Activated naive CD4-positive, alpha-beta T cell treated with Interleukin-2 at 50 U/mL for 16 hours (primary cell): ENCODE data around the gene FMO1.
"Not testable (repeated sequence)": the region's sequence is repeated elsewhere in the genome, so short reads cannot be mapped to it uniquely, and the experiment has no call there.

Experiments
- DNase-seq: peaks from one replicate; pipeline ENCODE4 v3.0.0-alpha.2; 2020

Gene FMO1, protein sequence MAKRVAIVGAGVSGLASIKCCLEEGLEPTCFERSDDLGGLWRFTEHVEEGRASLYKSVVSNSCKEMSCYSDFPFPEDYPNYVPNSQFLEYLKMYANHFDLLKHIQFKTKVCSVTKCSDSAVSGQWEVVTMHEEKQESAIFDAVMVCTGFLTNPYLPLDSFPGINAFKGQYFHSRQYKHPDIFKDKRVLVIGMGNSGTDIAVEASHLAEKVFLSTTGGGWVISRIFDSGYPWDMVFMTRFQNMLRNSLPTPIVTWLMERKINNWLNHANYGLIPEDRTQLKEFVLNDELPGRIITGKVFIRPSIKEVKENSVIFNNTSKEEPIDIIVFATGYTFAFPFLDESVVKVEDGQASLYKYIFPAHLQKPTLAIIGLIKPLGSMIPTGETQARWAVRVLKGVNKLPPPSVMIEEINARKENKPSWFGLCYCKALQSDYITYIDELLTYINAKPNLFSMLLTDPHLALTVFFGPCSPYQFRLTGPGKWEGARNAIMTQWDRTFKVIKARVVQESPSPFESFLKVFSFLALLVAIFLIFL

DNA sequence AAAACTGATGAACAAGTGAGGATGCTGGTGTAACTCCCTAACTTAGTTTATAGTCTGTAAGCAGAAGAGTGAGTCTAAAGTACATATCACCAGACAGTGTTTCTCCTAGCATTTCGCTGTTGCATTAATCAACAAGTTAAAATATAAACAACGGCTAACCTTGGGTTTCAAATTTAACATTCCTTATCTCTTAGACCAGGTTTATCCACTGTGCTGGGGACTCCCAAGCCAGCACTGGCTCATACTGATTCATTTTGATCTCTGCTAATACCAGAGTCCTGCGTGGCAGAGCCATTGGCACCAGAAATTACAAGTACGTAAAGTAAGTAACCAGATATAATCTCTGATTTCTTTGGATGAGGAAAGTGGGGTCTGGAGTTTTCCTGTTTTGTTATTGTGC is at the start of gene FMO1:
TSS of gene FMO1 (plus strand) at position 193 of the 400 bp plus-strand sequence. CDS start 9,594 bp downstream, outside the sequence.
- no peak for DNase-seq

DNA sequence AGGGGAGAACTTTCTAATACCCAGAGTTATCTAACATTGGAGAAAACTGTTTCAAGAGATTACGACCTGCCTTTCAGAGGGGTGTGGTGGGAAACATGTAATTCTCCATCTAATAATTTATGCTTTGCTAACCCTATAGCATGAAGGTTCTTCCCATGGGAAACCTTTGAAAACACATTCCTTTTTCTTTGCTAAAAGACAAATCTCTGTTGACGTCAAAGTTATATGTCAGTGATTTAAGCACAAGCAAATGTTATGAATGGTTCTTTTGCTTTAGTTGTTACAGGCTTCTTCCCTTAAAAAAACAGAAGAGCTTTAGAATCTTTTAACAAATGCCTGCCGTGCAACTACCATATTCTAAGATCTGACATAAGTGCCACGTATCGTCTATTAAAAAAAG is 44.0 kb upstream of the FMO1 start:
- DNase-seq = no peak

DNA sequence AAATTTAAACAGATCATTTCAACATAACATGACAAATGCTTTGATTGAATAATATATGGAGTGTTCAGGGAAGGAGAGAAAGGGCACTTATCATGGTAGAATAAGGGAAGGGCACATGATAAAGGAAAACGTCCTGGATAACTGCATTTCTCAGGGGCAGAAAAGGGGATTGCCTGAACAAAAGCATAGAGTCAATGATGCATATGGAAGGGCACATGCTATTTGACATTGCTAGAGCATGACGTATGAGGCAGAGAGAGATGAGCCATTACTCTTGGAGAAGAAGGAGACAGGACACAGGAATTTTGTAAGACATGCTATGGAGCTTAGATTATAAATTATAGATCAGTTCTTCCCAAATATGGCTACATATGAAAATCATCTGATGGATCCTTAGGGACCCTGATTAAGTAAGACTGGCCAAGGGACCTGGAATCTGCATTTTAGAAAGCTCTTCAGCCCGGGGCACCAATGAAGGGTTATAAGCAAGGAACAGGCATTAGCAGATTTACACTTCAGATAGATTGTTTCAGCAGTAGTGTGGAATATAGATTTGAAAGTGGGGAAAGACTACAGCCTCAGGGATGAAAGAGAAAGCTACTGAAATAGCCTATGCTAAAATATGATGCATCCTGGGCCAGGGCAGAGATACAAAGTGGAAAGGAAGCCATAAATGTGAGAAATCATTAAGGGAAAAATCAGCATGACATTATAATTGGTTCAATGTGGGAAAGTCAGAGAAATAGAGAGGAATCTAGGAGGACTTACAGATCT is 41.9 kb upstream of the FMO1 start:
- no peak for DNase-seq

GRCh38 chr1:171206978-171207355 is 41.3 kb upstream of the FMO1 start:
- DNase-seq = no peak

GRCh38 chr1:171207377-171207776 is 40.9 kb upstream of the FMO1 start:
- DNase-seq = no peak

DNA sequence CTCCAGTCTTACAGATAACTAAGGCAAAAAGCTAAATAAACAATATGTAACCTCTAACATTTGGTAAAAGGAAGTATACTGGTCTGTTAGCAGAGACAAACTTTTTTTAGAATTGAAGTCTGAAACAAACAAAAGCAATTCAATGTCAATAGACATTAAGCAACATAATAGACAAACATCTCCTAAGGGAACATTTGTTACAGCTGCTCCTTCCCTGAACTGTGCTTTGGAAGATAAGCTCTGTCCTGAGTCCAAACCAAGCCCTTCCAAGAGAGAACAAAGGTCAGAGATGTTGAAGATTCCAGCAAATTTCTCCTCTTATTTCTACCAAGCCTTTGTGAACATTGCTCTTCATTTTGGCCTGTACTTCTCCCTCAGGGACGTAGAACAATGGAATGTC is 37.9 kb upstream of the FMO1 start:
- DNase-seq = no peak

- no peak for DNase-seq
Observed at GRCh38 chr1:171212607-171213351, 35.5 kb upstream of the FMO1 start.

DNA sequence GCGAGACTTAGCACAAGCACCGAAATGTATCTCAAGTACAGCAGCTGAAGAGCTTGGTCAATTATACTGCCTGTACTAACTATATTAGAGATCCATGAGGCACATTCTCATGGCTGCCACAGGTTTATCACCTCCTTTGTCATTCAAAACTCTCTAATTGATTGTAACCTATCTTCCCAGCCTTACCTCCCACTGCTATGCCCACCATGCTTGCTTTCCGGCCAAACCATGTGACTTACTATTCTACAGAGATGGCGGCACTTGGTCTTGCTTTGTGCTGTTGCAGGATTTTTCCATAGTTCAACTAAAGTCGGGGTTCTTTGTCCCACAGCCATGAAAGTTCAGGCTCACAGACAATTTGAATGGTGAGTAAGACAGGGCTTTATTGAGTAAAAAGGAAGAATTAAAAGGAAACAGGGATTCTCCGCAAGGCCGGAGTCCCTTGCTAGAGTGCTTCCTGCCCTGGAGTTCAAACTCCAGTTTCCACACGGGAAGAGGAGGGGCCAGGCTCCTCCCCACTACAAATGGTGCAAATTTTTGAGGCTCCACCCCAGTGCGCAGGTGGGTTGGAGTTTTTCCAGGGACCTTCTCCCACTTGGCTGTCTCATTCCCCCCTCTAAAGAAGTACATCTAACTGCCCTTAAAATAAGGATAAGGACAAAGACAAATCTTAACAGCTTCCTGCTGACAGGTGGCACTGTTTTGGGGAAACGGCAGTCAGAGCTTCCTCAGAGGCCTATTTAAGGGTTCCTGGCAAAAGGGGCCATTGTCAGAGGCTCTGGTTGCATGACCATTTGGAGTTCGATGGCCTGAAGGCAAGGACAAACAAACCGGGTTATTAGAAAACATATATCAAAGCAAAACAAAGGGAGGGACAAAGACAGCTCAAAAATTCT is 34.5 kb upstream of the FMO1 start:
- no peak for DNase-seq

GRCh38 chr1:171217658-171218443 is 30.4 kb upstream of the FMO1 start:
- DNase-seq = no peak

DNA sequence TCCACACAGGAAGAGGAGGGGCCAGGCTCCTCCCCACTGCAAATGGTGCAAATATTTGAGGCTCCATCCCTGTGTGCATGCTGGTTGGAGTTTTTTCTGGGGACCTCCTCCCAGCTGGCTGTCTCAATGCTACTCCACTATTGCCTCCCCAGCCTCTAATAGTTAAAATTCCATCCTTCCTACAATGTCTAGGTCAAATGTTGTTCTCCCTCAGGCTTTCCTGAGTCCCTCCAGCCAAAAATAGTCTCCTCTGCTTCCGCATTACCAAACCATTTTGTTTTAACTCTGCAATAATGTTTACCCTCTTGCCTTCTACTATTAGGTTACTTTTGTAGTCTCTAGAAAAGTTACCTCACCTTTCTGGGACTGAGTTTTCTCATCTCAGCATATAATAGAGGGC is 29.6 kb upstream of the FMO1 start:
- DNase-seq = no peak

- DNase-seq = no peak
Observed at GRCh38 chr1:171219346-171220080, 28.8 kb upstream of the FMO1 start.

GRCh38 chr1:171220081-171220420 is 28.2 kb upstream of the FMO1 start:
- DNase-seq = no peak

- DNase-seq = no peak
Observed at GRCh38 chr1:171220581-171221054, 27.7 kb upstream of the FMO1 start.

GRCh38 chr1:171221665-171222591 is 26.4 kb upstream of the FMO1 start:
- DNase-seq = no peak

DNA sequence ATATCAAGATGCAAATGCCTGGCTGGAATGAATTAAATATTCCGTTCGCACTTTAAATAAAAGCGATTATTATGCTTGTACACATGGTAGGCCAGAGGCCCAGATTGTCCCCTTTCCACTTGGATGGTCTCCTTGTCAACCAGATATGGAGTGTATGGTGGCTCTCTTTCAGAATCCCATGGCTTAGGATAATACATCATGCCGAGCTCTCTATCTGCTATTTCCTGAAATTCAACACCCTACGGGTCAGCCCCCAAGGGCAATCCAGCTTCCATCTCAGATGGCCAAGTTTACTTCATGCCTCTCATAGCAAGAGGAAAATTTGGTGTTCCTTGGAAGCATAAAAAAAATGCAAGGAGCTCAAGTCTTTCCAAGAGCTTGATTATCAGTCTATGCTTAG is 25.4 kb upstream of the FMO1 start:
- no peak for DNase-seq

- DNase-seq = not testable (repeated sequence)
Observed at GRCh38 chr1:171224257-171224656, 24.0 kb upstream of the FMO1 start.

- no peak for DNase-seq
Observed at GRCh38 chr1:171226747-171227370, 21.4 kb upstream of the FMO1 start.

DNA sequence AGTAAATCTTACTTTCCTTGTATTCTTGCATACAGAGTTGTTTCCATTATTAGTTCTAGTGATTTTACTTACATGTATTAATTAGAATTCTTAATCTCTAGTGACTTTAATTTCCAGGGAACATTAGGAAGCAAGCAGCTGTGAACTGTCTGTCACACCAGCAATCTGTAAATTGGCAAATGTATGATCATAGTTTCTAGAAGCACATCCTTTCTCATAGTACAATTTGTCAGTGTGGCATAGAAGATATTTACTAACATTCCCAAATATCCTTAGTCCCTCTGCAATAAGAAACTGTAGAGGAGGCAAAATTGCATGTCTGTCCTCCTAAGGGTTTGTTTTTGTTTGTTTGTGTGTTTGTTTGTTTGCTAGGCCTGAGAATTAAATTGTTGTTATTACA is 17.0 kb upstream of the FMO1 start:
- no peak for DNase-seq

- no peak for DNase-seq
Observed at GRCh38 chr1:171233183-171233582, 15.1 kb upstream of the FMO1 start.
